GM19372 (cell line): ENCODE measurements around the gene MMS22L.
"Not testable (repeated sequence)": the region's sequence is repeated elsewhere in the genome, so short reads cannot be mapped to it uniquely, and the experiment has no call there.

ENCODE experiments used
- ATAC-seq: cut with Tn5 transposase; IDR thresholded peaks from one replicate; pipeline ENCODE4 v1.9.1; 2021; ENCODE audit warnings: mild to moderate bottlenecking, low read depth, moderate library complexity; ENCODE audit not compliant: unreplicated experiment

MMS22L gene

DNA sequence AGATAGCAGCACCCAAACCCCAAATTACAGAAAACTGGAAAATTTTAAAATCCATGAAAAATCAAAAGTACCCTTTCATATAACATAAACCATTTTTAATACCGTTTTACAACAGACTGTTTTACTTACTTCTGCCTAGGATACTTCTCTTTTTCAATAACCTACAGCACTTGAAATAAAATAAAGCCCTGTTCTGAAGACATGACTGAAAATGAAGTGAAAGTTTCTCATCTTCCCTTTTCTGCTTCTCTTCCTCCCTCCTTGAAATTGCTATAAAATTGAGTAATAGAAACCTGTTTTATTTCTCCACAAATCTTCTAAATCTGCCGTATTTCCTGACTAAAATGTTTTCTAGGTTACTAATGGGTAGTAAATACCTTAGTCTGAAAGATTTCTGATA, 20.3 kb downstream of the MMS22L start:
- no peak for ATAC-seq

DNA sequence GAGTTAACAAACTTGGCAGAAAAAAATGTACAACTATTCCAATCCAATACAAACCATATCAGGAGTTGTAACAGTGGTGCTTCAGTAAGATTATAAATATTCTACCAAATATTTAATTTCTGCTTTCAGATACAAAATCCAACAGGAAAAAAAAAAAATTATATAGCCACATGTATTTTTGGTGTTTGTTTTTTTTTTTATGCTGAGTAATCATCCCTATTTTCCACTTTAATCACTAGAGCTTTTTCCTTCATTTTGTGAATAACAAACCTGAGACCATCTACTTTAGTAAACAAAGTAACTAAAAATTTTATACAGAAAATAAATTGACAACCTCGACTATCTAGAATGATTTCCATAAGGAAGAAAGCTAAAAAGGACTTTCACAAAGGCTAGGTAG, 36.2 kb downstream of the MMS22L start:
- no peak for ATAC-seq

DNA sequence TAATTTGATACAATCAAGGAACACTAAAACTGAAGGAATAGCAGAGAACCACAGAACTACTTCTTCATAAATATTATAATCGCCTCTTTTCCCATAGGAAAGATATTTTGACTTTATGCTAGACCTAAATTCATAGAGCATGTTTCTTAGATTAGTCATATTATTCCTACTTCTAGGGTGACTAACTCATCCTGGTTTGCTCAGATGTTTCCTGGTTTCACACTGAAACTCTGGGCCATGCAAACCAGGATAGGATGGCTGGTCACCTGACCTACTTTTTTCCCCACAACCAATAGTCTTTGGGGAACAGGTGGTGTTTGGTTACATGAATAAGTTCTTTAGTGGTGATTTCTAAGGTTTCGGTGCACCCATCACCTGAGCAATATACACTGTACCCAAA, 42.8 kb downstream of the MMS22L start:
- ATAC-seq = no peak

DNA sequence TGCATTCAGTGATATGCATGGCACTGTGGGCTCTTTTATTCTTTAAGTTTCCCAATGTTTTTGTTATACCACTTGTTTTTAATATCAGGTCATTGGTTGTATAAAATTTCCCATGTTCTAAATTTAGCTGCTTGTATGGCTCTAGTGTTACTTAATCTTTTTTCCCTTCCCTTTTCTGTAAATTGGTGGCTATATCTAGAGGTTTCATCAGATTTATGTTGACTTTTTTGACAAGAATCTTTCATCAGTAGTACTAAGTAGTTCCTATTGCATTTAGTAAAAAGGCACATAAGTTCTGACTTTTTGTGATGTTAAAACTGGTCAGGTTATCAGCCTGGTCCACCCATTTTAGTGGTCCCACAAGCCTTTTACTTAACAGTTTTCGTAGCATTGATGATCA, 51.1 kb downstream of the MMS22L start:
- ATAC-seq = no peak

DNA sequence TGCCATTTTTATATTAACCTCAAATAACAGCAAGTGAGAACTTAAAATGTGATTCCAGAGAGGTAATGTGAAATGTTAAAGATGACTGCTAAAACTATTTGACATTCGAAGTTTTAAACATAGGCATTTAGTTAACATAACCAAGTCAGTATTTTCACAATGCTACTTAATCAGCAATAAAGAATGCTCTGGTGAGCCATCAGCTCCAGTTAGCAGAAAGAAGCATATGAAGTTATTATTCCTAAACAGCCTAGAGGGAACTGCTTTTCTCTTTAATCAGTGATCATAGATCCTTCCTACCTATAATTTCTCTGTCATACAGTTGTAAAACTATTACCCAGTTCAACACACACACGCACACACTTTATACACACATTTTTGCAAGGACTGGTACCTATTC, 60.1 kb downstream of the MMS22L start:
- no peak for ATAC-seq

DNA sequence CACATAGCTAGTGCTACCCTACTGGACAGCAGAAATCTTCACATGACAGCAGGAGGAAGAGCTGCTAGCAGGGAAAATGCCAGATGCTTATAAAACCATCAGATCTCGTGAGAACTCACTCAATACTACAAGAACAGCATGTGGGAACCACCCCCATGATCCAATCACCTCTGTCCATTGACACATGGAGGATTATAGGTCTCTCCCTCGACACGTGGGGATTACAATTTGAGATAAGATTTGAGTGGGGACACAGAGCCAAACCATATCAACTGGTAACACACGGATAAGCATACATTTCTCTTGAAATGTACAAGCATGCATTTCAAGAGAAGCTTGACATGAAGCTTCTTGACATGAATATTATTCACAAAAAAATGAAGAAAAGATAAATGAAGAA, 64.1 kb downstream of the MMS22L start:
- no peak for ATAC-seq

DNA sequence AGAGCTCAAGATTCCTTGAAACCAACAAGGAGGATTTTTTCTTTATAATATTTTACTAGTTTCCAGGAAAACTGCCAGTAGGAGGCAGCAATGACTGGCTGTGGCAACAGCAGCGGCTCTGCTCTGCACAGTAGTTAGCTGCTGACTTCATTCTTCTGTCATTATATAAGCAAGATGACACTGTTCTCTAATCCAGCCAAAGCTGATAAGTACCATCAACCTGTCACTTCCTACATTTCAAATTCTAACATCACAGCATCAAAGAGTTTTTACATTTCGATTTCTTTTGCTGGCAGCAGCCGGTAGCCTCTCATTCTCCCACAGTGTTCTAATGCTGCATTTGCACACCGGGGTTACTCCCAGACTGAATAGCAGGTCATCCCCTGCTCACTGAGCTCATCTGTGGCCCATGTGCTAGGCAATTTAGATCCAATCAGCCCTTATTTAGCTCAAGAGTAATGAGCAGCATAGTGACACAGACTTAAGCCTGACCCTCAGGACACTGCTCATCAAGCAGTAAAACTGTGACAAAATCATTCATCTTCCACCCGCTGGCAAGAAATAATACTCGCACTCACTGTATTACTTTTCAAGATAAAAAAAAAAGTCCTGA, 67.8 kb downstream of the MMS22L start:
- no peak for ATAC-seq

DNA sequence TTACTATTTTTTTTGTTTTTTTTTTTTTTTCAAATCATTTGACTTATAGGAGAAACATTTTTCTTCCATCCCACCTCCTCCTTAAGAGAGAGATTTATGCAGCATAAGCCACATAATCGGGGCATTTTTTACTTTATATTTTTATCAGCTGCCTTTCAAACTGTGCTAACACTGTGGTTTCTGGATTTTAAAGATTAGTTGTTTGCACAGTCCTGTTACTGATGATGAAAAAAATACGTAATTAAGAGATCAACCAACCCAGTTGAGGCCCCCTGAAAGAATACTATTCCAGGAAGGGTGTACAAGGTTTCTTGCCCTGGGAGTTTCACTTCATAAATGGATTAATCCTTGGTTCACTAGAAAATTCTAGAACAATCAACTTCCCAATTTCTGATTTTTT, 68.3 kb downstream of the MMS22L start:
- ATAC-seq = no peak

DNA sequence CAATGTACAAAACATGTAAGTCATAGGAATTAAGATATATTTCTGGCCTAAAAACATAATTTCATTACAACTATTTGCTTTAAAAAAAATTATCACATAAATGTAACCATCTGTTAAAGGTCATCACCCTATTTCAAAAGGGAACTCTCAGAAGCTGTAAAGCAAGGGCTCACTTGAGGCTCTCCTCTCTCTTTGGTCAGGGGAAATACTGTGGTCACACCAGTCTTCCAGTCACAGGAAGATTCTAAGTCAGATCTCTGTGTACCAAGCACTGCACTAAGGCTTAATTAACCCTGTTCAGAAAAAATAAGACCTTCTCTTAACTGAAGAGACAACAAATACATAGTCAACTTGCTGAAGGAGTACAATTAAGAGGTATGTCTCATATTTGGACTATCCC, 75.6 kb downstream of the MMS22L start:
- no peak for ATAC-seq

DNA sequence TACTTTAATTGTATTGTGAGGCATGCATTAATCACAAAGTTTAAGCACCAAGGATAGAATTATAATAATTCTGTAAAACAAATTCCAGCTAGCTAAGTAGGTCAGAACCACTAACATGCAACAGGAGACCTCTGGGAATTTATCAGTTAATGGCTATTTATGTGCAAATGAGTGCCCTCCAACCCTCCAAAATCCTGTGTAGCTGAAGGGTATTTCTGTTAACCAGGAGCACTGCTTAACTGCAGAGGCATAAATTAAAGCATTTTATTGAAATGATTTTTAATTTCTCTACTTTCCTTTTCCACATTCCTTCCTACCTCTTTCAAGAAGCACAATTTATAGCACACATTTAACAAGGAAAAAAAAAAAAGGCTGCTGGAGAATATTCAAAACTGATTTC, 77.0 kb downstream of the MMS22L start:
- ATAC-seq = no peak

DNA sequence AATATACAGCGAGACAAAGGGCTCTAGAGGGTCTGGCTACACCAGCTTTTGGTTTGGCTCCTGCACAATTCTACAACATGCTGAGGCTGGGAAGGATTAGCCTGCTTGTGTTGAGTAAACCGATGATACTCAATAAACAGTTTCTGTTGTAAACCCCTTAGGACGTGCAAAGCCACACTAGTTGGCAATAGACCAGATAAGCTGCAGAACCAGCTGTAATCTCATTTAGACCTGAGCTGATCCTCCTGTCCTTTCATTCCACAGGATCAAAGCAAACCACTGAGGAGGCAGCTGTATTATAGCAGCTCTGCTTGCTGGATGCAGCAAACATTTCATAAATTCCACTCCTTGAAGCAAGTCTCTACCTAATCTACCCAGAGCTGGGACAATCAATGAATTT, 79.7 kb downstream of the MMS22L start:
- no peak for ATAC-seq

DNA sequence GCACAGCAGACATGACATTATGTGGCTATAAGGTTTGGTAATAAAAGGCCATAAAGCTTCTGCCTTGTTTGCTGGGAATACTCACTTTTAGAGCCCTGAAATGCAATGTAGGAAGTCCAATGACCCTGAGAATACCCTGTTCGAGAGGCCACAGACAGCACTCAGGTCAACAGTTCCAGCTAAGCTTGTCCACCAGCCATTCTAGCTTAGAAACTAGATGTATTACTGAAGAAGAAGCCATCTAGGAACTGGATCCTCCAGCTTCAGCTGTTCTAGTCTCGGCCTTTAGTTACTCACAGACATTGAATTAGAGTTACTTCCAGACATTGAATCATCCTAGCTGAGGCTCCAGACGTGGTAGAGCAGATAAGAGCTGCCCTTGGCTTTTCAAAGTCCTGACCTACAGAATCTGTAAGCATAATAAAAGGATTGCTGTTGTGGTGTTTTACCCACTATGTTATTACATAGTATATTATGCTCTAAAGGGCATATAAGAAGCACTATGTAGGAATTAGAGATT, 84.9 kb downstream of the MMS22L start:
- ATAC-seq = no peak

DNA sequence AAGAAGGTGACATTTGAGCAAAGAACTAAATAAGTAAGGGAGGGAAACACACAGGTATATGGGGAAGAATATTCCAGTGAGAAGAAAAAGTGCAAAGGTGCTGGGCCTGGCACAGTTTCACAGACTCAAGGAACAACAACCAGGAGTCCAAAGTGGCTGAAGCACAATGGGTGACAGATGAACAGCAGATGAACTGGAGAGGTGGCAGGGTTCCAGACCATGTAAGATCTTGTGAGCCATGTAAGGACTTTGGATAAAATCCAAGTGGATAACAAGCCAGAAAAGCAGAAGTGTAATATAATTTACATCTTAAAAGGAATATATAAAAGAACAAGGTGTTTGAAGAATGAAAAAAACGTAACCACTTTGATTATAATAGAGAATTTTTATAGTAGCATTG, 87.9 kb downstream of the MMS22L start:
- ATAC-seq = no peak

DNA sequence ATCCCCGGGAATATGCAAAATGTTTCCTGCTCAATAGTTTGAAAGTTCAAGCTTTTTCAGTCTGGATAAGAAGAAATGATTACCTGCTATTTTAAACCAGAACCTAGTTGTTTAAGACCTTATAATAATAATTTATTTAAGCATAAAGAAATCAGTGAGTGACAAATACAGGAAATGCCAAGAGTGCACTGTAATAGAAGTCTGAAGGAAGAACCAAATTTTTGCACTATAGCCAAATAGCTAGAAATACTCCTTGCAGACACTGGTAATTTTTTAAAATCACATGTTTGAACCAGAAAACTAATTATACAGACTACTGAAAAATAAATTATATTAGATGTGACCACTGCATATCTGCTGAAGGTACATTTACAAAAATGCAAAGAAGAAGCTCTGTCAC, 93.2 kb downstream of the MMS22L start:
- no peak for ATAC-seq

DNA sequence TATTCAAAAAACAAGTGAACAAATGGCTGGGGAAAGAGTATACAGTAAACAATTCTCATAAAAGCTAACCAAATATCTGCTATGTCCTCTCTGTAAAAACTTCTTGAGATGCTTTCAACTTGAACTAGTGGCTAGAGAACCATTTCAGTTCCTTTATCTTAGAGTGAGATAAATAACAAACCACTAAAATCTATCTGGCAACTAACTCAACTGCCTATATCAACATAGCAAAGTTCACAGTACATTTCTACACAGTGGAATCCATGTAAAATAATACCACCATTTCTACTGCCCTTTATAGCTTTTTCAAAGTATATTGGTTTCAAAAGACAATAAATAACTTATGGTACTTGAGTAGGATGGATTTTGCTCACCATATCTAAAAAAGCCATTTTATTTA, 95.1 kb downstream of the MMS22L start:
- ATAC-seq = no peak

DNA sequence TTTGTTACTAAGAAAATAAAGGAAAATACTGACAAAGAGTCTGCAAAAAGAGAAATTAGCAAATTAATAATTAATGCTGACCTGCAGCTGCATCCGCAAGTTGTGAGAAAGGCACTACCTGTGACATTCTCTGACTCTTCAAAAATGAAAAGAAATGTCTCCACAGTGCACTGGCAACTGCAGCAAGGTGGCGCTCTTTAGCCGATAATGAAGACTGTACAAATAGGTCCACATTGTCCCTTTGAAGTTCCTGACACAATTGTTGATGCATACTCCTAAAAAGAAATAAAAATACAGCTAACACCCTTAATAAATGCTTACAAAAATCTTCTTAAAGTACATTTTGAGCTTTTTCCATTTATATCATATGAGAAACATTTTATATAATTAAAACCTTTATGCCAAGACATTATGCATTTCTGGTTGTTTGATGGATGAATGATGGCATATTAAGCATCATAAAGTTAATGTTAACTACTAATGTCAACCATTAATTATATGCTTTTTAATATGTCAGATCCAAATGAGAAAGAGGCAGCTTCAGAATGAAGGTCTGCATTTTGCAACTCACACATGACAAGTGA, 96.5 kb downstream of the MMS22L start:
- peak; percentile 91 for ATAC-seq

DNA sequence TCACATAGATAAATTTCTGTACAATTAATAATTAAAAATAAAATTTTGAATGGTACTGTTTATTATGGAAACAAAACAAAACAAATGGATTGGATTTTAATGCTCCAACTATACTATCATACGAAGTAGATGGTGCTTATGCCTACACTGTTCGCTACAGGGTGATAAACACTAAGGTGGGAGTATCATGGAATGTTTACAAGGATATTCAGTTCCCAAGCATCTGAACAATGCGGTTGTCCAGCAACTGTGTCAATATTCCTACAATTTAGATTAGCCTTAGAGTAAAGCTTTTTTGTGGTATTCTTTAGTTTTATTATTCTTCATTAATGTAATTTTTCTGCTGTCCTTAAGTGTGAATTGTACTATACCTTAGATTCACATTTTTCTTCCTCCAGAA, 105.1 kb downstream of the MMS22L start:
- ATAC-seq = no peak

DNA sequence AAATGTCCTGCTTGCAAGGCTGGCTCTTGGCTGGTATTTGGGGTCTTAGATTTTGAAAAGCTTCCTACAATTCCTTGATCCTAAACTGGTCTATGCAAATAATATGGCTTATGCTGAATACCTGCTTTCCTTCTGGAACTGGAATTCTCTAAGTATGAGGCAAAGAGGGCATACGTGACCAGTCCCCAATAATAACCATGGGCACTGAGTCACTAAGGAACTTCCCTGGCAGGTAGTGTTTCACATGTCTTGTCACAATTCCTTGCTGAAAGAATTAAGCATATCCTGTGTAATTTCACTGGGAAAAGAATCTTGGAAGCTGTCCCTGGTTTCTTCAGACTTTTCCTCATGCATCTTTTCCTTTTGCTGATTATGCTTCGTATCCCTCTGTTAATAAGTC, 106.5 kb downstream of the MMS22L start:
- no peak for ATAC-seq

DNA sequence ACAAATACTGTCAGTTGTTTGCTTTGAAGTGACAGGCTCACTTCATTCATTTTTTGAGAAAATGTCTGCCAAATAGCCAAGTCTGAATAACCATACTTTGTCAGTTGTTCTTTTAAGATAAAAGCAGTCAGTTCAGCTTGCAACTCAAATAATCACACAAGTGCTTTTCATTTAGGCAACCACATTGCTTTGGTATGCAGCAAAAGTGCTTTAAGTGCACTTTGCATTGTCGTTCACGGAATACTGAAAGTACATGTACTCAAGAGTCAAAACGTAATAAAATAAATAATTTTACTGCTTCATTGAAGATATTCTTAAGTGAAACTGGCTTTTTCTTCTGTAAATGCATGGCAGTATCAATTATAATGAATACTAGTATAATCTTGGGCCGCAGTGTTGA, 107.2 kb downstream of the MMS22L start:
- ATAC-seq = no peak

DNA sequence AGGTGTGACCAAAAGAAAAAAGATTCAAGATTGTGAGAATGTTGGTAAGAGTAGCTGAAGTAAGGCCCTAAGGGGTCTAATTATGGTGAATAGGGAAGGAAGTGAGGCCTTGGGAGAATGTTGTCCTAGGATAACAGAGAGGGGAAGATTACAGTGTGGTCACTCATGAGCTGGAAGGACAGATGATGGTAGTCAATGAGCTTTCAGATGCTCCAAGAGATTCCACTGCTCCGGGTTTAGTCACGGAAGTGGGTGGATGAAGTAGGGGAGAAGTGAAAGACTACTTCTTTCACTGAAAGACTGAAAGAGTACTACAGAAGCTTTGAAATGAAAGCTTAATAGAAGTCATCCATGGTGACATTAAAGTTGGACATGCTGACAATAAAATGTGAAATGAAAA, 108.5 kb downstream of the MMS22L start:
- ATAC-seq = no peak

DNA sequence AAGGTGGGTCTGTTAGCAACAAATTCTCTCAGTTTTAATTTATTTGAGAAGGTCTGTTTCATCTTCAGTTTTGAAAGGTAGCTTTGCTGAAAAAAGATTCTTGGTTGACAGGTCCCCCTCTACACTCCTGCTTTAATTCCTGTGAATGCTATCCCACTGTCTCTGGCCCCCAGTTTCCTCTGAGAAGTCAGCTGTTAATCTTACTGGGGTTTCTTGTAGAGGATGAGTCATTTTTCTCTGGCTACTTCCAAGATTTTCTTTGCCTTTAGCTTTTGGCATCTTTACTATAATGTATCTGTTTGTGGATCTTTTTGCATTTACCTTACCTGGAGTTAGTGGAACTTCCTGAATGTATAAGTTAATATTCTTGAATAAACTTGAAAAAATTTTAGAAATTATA, 122.7 kb downstream of the MMS22L start:
- no peak for ATAC-seq

DNA sequence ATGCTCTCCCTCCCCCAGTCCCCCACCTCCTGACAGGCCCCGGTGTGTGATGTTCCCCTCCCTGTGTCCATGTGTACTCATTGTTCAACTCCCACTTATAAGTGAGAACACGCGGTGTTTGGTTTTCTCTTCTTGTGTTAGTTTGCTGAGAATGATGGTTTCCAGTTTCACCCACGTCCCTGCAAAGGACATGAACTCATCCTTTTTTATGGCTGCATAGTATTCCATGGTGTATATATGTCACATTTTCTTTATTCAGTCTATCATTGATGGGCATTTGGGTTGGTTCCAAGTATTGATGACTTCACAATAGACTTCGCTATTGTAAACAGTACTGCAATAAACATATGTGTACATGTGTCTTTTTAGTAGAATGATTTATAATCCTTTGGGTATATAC, 127.6 kb downstream of the MMS22L start:
- ATAC-seq = not testable (repeated sequence)

DNA sequence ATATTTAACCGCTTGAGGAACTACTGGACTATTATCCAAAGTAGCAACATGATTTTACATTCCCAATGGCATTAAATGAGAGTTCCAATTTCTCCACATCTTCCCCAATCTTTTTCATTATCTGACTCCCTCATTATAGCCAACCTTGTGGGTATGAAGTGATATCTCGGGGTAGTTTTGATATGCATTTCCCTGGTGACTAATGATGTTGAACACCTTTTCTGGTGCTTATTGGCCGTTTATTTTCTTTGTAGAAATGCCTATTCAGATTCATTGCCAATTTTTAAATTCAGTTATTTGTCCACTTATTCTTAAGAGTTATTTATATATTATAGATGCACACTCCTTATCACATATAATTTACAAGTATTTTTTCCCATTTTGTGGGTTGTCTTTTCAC, 129.0 kb downstream of the MMS22L start:
- ATAC-seq = no peak
